UCSD-AML1 (cell line): ENCODE results near the gene MYADM.

Experiments
- DNase-seq: peaks from one replicate; lab custom pipeline; 2025; ENCODE audit not compliant: unreplicated experiment; lab: John Stamatoyannopoulos, UW

MYADM gene

DNA sequence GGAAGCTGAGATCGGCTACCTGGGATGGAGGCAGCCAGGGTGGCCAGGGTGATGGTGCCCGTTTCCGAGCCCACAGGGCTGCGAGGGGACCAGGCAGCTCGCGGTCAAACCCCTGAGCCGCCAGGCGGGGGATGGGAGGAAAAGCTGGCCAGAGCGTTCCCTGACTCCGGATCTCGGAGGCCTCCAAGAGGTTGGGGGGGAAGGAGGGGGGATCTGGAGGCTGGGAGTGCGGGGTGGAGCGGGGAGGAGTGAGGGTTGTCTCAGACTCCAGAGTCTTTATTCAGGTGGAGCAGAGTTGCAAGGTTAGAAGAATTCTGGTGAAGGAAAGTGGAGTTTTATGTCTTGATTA, 42.5 kb downstream of the MYADM start:
- DNase-seq: no peak

DNA sequence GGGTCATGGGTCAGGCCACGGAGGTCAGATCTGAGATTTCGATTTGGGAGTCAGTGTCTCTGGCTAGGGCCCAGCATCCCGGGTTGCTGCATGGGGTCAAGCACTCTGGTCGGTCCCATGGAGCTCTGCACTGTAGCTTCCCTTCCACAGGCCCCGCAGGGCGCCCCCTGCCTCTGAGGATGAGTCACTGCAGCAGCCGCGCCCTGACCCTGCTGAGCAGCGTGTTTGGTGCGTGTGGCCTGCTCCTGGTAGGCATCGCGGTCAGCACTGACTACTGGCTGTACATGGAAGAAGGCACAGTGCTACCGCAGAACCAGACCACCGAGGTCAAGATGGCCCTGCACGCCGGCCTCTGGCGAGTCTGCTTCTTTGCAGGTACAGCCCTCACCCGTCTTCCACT, 45.0 kb downstream of the MYADM start:
- DNase-seq: peak; percentile 33

DNA sequence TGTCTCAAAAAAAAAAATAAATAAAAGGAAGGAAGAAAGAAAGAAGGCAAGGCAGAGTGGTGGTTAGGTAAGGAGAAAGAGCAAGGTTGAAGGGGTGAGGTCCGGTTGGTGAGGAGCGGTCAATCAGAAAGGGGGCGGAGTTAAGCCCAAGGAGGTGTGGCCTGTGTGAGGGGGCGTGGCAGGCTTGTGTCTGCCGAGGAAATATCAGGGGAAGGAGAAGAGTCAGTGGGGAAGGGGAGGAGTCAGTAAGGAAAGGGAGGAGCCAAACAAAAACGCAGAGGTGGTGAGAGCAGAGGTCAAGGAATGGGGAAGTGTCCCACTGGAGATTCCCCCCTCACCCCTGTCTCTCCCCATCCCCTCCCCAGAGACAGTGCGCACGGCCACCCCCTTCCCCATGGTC, 47.3 kb downstream of the MYADM start:
- DNase-seq: no peak

DNA sequence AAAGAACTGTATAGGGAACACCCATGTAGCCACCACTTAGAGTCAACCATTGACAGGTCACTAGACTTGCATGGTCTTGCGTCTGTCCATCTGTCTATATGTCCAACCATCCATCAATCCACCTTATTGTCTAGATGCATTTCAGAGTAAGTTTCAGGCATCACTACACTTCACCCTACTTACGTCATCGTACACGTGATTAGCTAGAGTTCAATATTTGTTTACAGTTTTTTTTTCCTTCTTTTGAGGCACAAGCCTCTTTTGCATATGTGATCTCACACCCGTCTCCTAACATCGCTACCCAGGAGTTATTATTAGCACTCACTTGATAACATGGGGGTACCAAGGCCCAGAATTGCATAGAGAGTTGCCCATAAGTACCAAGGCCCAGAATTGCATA, 48.3 kb downstream of the MYADM start:
- no peak for DNase-seq

DNA sequence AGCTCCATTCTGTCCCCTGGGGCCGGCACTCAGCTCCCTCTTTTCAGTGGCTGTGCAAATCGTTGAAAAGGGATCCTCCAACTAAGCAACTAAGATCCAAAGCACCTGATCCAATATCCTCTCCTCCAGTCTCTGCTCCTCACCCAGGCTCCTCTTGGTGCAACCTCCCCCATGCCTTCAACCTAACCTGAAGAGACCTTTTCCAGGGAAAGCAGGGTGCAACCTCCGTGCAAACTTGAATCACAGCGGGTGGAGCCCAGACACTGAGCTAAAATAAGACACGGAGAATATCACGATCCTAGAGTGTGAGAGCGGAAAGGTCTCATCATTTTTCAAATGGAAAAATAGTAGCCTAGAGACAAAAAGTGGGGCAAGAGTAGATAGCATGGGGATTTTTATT, 49.7 kb downstream of the MYADM start:
- DNase-seq: no peak
